Stomach (tissue), 9 donors: ENCODE results near the gene IL2RA. TPM values are rescaled to one million over a fixed set of nuclear protein-coding genes. Genes with fewer than 3 reads are reported as not detected.

ENCODE experiments used
- DNase-seq, 2 donors: peaks; one replicate each; pipeline versions ENCODE4 v3.0.0 to v3.0.0-alpha.2; 2013 to 2019
- H3K27ac ChIP-seq, 5 donors: fragments of 200-600 bp in 4 of 5; sonication (generic) in 4 of 5; one replicate each; pipeline ENCODE4 v1.5.1; 2013 to 2019; ENCODE audit warnings: mild to moderate bottlenecking in 1 of 5, moderate library complexity in 1 of 5
- H3K27me3 ChIP-seq, 3 donors: fragments of 200-600 bp; sonication (generic); one replicate each; pipeline ENCODE4 v1.5.1; 2017 to 2019; ENCODE audit warnings: mixed run types in 1 of 3
- H3K36me3 ChIP-seq, 4 donors: fragments of 200-600 bp; sonication (generic); 1 replicate in 3 of 4; 2 replicates in 1 of 4; pipeline ENCODE4 v1.5.1; 2016 to 2019
- H3K4me1 ChIP-seq, 4 donors: fragments of 200-600 bp; sonication (generic); one replicate each; pipeline ENCODE4 v1.5.1; 2016 to 2019
- H3K4me3 ChIP-seq, 4 donors: fragments of 200-600 bp; sonication (generic) in 3 of 4; one replicate each; pipeline ENCODE4 v1.5.1; 2016 to 2019; ENCODE audit warnings: mild to moderate bottlenecking in 1 of 4
- H3K9me3 ChIP-seq, 4 donors: fragments of 200-600 bp; sonication (generic); one replicate each; pipeline ENCODE4 v1.5.1; 2016 to 2019
- CTCF ChIP-seq, 7 experiments: fragments of 450-650 bp in 4 of 7; fragments of 200-600 bp in 3 of 7; sonication (generic) in 3 of 7; IDR thresholded peaks; one replicate each; pipeline ENCODE4 v1.5.1; 2016 to 2019; ENCODE audit warnings: antibody characterized with exemption in 7 of 7, control low read depth in 2 of 7, mild to moderate bottlenecking in 1 of 7
- EP300 ChIP-seq: sonication (generic); formaldehyde crosslinking; IDR thresholded peaks from one replicate; pipeline ENCODE4 v1.6.1; 2017; ENCODE audit warnings: antibody characterized with exemption
- POLR2A ChIP-seq, 4 donors: fragments of 450-650 bp; IDR thresholded peaks; one replicate each; pipeline ENCODE4 v1.6.1; 2016; ENCODE audit warnings: antibody characterized with exemption in 4 of 4, control low read depth in 2 of 4, mild to moderate bottlenecking in 1 of 4, moderate library complexity in 1 of 4
- POLR2AphosphoS5 ChIP-seq, 3 donors: sonication (generic); formaldehyde crosslinking; IDR thresholded peaks; one replicate each; pipeline ENCODE4 v1.6.1; 2016; ENCODE audit warnings: antibody characterized with exemption in 3 of 3
- WGBS, 5 donors: extraction: QIAGEN DNeasy Blood & Tissue Kit in 3 of 5; methylation state at CpG; one replicate each; pipeline versions ENCODE4 v1.1.5 to v1.1.7; 2013 to 2018; 5-methylcytosine and 5-hydroxymethylcytosine counted together
- intact Hi-C: fragments of 100-400 bp; cut with DNase I; formaldehyde crosslinking; loops from one replicate; pipeline ENCODE4 v1.15.1; 2023; ENCODE audit warnings: low total_unique reads
- polyA plus RNA-seq, 3 donors: library from polyadenylated mRNA; stranded (reverse); fragments of 200-250 nt; gene quantifications; one replicate each; pipeline ENCODE4 v1.2.3, GENCODE V29; 2013
- total RNA-seq, 5 donors: library from RNA; depleted of rRNA; stranded (reverse); fragments of >200 nt; gene quantifications; one replicate each; pipeline versions ENCODE4 v1.1.0 to v1.2.3, GENCODE V29; 2014 to 2016
- donor health status: healthy with polysubstance abuse.
- donor health status: Bipolar disorder and iron deficiency.
- donor health status: healthy.

The IL2RA gene
- total and polyA plus RNA-seq, 8 donors: 0.45 to 2.3 (median 0.95) TPM; not detected in 2

GRCh38 chr10:5970527-5970926, 91.6 kb downstream of the IL2RA start:
- H3K27me3 ChIP-seq: no peaks in the 10 kb centered on the region
- peaks cover 25 to 65% (median 26%) of the 10 kb centered on the region in 4 donors for H3K4me1 ChIP-seq
- H3K36me3 ChIP-seq: peaks cover 0 to 14% (median 10%) of the 10 kb centered on the region in 4 donors
- no peak overlapping the region for H3K4me3 ChIP-seq
- peak overlapping the region; percentile 69 to 85 (median 73) for H3K27ac ChIP-seq
- TF ChIP-seq CTCF (IDR thresholded peaks at IDR 0.05) (no peak), EP300 (no peak), POLR2A (IDR thresholded peaks at IDR 0.05) (no peak), POLR2AphosphoS5 (IDR thresholded peaks at IDR 0.05) (no peak)
- H3K9me3 ChIP-seq: no peaks in the 10 kb centered on the region
- intact Hi-C loops: no loop called here
- 78 to 82% (median 80%) methylated on average over 3 of the region's 3 CpGs for WGBS, 5 donors
- no peak for DNase-seq

GRCh38 chr10:5970066-5970465, 92.1 kb downstream of the IL2RA start:
- Histone ChIP-seq H3K27me3 (no peaks in the 10 kb centered on the region), H3K4me1 (peaks cover 22 to 65% (median 27%) of the 10 kb centered on the region in 4 donors), H3K9me3 (no peaks in the 10 kb centered on the region), H3K4me3 (no peak overlapping the region), H3K36me3 (peaks cover 0 to 19% (median 14%) of the 10 kb centered on the region in 4 donors), H3K27ac (peak overlapping the region in 3 of 5 donors; percentile 73 to 85 (median 79))
- no peak for DNase-seq
- TF ChIP-seq POLR2A (IDR thresholded peaks at IDR 0.05): no peak
- TF ChIP-seq POLR2AphosphoS5 (IDR thresholded peaks at IDR 0.05): no peak
- TF ChIP-seq CTCF (IDR thresholded peaks at IDR 0.05): no peak
- no peak for TF ChIP-seq EP300
- 51 to 64% (median 58%) methylated on average over 2 of the region's 2 CpGs for WGBS, 5 donors
- intact Hi-C loops: no loop called here

- TF ChIP-seq POLR2A (IDR thresholded peaks at IDR 0.05): no peak
- no peak for TF ChIP-seq EP300
- Histone ChIP-seq H3K4me1 (peaks cover 20 to 57% (median 31%) of the 10 kb centered on the region in 4 donors), H3K27ac (no peak overlapping the region), H3K4me3 (no peak overlapping the region), H3K9me3 (no peaks in the 10 kb centered on the region), H3K36me3 (peaks cover 0 to 31% (median 15%) of the 10 kb centered on the region in 4 donors), H3K27me3 (no peaks in the 10 kb centered on the region)
- intact Hi-C loops: no loop called here
- WGBS, 5 donors: 87 to 94% (median 89%) methylated on average over 9 of the region's 9 CpGs
- DNase-seq: peak; percentile 22 to 36
Observed at GRCh38 chr10:5968681-5969453, 93.3 kb downstream of the IL2RA start.

- H3K4me1 ChIP-seq: peaks cover 20 to 57% (median 31%) of the 10 kb centered on the region in 4 donors
- TF ChIP-seq POLR2A (IDR thresholded peaks at IDR 0.05) (no peak), POLR2AphosphoS5 (IDR thresholded peaks at IDR 0.05) (no peak), EP300 (no peak), CTCF (IDR thresholded peaks at IDR 0.05) (no peak)
- intact Hi-C loops: no loop called here
Observed at GRCh38 chr10:5968037-5968680, 94.0 kb downstream of the IL2RA start.

More at GRCh38 chr10:5968037-5968680, 94.0 kb downstream of the IL2RA start:
- peak in 1 of 2 donors; percentile 11 for DNase-seq
- Histone ChIP-seq H3K9me3 (no peaks in the 10 kb centered on the region), H3K4me3 (no peak overlapping the region), H3K27me3 (no peaks in the 10 kb centered on the region), H3K36me3 (peaks cover under 1 to 38% (median 21%) of the 10 kb centered on the region in 4 donors), H3K27ac (no peak overlapping the region)
- 84 to 95% (median 92%) methylated on average over 5 of the region's 5 CpGs for WGBS, 5 donors
